ENCODE data around the gene IMPDH1. TPM values are rescaled to one million over a fixed set of nuclear protein-coding genes. Genes with fewer than 3 reads are reported as not detected.

The IMPDH1 gene
- total RNA-seq, 2 experiments from 2014 or later: 26.5 to 27.0 TPM

DNA sequence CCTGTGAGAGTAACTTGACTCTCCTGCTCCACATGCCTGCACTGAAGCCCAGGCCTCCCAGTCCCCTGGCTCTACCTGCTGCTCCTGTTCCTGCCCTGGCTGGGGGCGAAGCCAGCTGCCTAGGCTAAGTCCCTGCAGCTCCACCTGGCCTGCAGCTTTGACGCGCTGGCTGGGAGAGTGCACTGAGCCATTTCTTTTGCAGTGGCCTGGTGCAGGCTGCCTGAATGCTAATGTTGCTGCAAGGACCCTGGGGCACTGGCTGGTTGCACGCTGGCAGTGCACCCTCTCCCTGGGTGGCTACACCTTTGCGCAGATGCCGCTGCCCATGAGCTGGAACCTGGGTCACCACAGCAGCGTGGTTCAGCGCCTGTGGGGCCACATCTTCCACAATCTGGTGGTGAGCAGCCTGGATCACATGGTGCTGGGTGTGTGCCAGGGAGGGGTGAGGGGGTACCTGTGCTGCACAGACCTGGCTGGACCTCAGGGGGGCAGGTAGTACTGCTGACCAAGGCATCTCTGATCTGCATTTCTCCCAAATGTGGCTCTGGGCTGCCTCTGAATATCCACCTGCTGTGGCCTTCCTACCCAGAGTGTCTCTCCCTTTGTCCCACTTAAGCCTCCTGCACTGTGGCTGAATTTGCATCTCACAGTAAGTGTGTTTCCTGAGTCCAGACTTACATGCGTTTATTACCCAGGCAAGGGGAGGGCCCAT, 20.0 kb downstream of the IMPDH1 start:
- peaks cover 2% of the 10 kb centered on the region for H3K36me3 Mint-ChIP-seq (ENCODE audit: low read depth)
- H3K27ac Mint-ChIP-seq: no peak overlapping the region
- ChIA-PET CTCF (interaction anchor here (4.1 kb wide), 1 partner anchor 42 kb away, joined by 35 read pairs; no protein-coding TSS in a partner anchor), POLR2A (interaction anchor here (0.6 kb wide), 1 partner anchor 12 kb away, joined by 3 read pairs; no protein-coding TSS in a partner anchor)
- no peak overlapping the region for H3K4me3 ChIP-seq (ENCODE audit: low read length)
- H3K9me3 Mint-ChIP-seq: no peaks in the 10 kb centered on the region
- H3K27me3 Mint-ChIP-seq: no peaks in the 10 kb centered on the region
- H3K4me1 Mint-ChIP-seq (ENCODE audit: low read depth): no peaks in the 10 kb centered on the region
- peaks cover 17% of the 10 kb centered on the region for H3K36me3 ChIP-seq (ENCODE audit: insufficient read depth, low read length)
- H3K9me3 ChIP-seq (ENCODE audit: control insufficient read depth in 1 of 2, insufficient read depth in 1 of 2, low read length in 2 of 2): no peaks in the 10 kb centered on the region
- ATAC-seq (ENCODE audit: poor library complexity) (no peak), DNase-seq (no peak)
- no peak overlapping the region for H3K27ac ChIP-seq (ENCODE audit: low read depth in 1 of 2, low read length in 2 of 2)
- no peak overlapping the region for H3K4me3 Mint-ChIP-seq
- H3K4me1 ChIP-seq (ENCODE audit: insufficient read depth, low read length): peaks cover 5% of the 10 kb centered on the region
- TF ChIP-seq, protein P1, sequence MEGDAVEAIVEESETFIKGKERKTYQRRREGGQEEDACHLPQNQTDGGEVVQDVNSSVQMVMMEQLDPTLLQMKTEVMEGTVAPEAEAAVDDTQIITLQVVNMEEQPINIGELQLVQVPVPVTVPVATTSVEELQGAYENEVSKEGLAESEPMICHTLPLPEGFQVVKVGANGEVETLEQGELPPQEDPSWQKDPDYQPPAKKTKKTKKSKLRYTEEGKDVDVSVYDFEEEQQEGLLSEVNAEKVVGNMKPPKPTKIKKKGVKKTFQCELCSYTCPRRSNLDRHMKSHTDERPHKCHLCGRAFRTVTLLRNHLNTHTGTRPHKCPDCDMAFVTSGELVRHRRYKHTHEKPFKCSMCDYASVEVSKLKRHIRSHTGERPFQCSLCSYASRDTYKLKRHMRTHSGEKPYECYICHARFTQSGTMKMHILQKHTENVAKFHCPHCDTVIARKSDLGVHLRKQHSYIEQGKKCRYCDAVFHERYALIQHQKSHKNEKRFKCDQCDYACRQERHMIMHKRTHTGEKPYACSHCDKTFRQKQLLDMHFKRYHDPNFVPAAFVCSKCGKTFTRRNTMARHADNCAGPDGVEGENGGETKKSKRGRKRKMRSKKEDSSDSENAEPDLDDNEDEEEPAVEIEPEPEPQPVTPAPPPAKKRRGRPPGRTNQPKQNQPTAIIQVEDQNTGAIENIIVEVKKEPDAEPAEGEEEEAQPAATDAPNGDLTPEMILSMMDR (IDR thresholded peaks at IDR 0.05): no peak
- H3K27me3 ChIP-seq (ENCODE audit: control insufficient read depth in 1 of 2, insufficient read depth in 2 of 2, low read length in 2 of 2): peaks cover 0 to 5% of the 10 kb centered on the region in 2 experiments
- intact Hi-C loops (cut with DNase I, micrococcal nuclease): loop anchor here in 1 of 2 experiments (5.0 kb wide), 1 partner anchor 682 kb away; no protein-coding TSS in a partner anchor

GRCh38 chr7:128389085-128389617, 20.6 kb downstream of the IMPDH1 start:
- peaks cover 0 to 5% of the 10 kb centered on the region in 2 experiments for H3K27me3 ChIP-seq (ENCODE audit: control insufficient read depth in 1 of 2, insufficient read depth in 2 of 2, low read length in 2 of 2)
- CTCF ChIA-PET: interaction anchor here (4.1 kb wide), 1 partner anchor 41 kb away, joined by 35 read pairs; no protein-coding TSS in a partner anchor
- TF ChIP-seq, protein P1 (IDR thresholded peaks at IDR 0.05): no peak
- no peaks in the 10 kb centered on the region for H3K9me3 ChIP-seq (ENCODE audit: control insufficient read depth in 1 of 2, insufficient read depth in 1 of 2, low read length in 2 of 2)
- intact Hi-C loops (cut with DNase I, micrococcal nuclease): loop anchor here in 1 of 2 experiments (5.0 kb wide), 1 partner anchor 682 kb away; no protein-coding TSS in a partner anchor
- no peak overlapping the region for H3K27ac ChIP-seq (ENCODE audit: low read depth in 1 of 2, low read length in 2 of 2)
- POLR2A ChIA-PET: interaction anchor here (0.6 kb wide), 1 partner anchor 11 kb away, joined by 3 read pairs; no protein-coding TSS in a partner anchor
- no peaks in the 10 kb centered on the region for H3K4me1 Mint-ChIP-seq (ENCODE audit: low read depth)
- H3K9me3 Mint-ChIP-seq: no peaks in the 10 kb centered on the region
- H3K27ac Mint-ChIP-seq: no peak overlapping the region
- H3K36me3 ChIP-seq (ENCODE audit: insufficient read depth, low read length): peaks cover 11% of the 10 kb centered on the region
- DNase-seq (no peak), ATAC-seq (ENCODE audit: poor library complexity) (no peak)
- H3K4me3 Mint-ChIP-seq: no peak overlapping the region
- no peak overlapping the region for H3K4me3 ChIP-seq (ENCODE audit: low read length)
- peaks cover 5% of the 10 kb centered on the region for H3K4me1 ChIP-seq (ENCODE audit: insufficient read depth, low read length)
- no peaks in the 10 kb centered on the region for H3K36me3 Mint-ChIP-seq (ENCODE audit: low read depth)
- H3K27me3 Mint-ChIP-seq: no peaks in the 10 kb centered on the region

DNA sequence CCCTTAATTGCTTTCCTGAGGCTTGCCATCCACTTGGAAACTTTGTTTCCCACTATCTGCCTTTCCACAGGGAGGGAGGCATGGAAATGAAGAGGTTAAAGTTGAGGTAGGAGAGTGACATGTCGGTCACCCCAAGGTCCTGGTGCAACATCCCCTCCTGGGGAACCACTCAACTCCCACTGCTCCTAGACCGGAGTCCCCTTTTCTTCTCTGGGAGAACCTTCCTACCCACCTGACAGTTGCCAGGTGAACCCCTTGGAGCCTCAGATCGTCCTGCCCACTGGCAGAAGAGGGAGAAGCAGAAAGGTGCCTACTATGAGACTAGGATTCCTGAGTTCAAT, 21.7 kb downstream of the IMPDH1 start:
- H3K4me3 ChIP-seq (ENCODE audit: low read length): no peak overlapping the region
- Mint-ChIP-seq H3K9me3 (no peaks in the 10 kb centered on the region), H3K36me3 (ENCODE audit: low read depth) (no peaks in the 10 kb centered on the region), H3K27ac (no peak overlapping the region), H3K4me1 (ENCODE audit: low read depth) (no peaks in the 10 kb centered on the region), H3K27me3 (no peaks in the 10 kb centered on the region), H3K4me3 (no peak overlapping the region)
- no peaks in the 10 kb centered on the region for H3K9me3 ChIP-seq (ENCODE audit: control insufficient read depth in 1 of 2, insufficient read depth in 1 of 2, low read length in 2 of 2)
- no peak overlapping the region for H3K27ac ChIP-seq (ENCODE audit: low read depth in 1 of 2, low read length in 2 of 2)
- peaks cover 4% of the 10 kb centered on the region for H3K36me3 ChIP-seq (ENCODE audit: insufficient read depth, low read length)
- CTCF ChIA-PET: interaction anchor here (0.6 to 4.1 kb wide), 18 partner anchors 10 to 73 kb away, joined by 3 to 35 read pairs (median 4); partner anchors contain the start of genes HILPDA, IMPDH1 and RBM28
- POLR2A ChIA-PET: interaction anchor here (0.6 to 1.6 kb wide), 3 partner anchors 37 to 43 kb away, joined by 3 to 14 read pairs (median 4); no protein-coding TSS in a partner anchor
- TF ChIP-seq, protein P1 (IDR thresholded peaks at IDR 0.05): no peak
- peaks cover 0 to 5% of the 10 kb centered on the region in 2 experiments for H3K27me3 ChIP-seq (ENCODE audit: control insufficient read depth in 1 of 2, insufficient read depth in 2 of 2, low read length in 2 of 2)
- ATAC-seq (ENCODE audit: poor library complexity): no peak
- peaks cover 5% of the 10 kb centered on the region for H3K4me1 ChIP-seq (ENCODE audit: insufficient read depth, low read length)
- intact Hi-C loops (cut with DNase I, micrococcal nuclease): loop anchor here in 1 of 2 experiments (5.0 kb wide), 1 partner anchor 681 kb away; no protein-coding TSS in a partner anchor
- DNase-seq: no peak
